HepG2 (cell line): Measurements from ENCODE around the gene LRRC55. TPM values are rescaled to one million over a fixed set of nuclear protein-coding genes. Genes with fewer than 3 reads are reported as not detected.

Experiments used
- ATAC-seq: fragments of 200-7000 bp; cut with Tn5 transposase; 3 replicates; pipeline ENCODE4 v1.9.1; 2020; ENCODE audit warnings: mild to moderate bottlenecking, moderate library complexity
- BruUV-seq: library from RNA; stranded (reverse); fragments of 400-500 nt; replicated peaks from 2 replicates; lab custom pipeline; 2021; lab: Mats Ljungman, UMichigan
- CTCF ChIA-PET: fragments of 300-600 bp; formaldehyde crosslinking; extraction: SDS; loops from one replicate; lab custom pipeline; 2021; ENCODE audit warnings: low total read pairs, inconsistent platforms, low intra/inter-chr PET ratio; lab: Yijun Ruan, JAX
- POLR2A ChIA-PET: fragments of 350-600 bp; sonication (Branson Sonifier 250); formaldehyde crosslinking; loops from one replicate; lab custom pipeline; 2020; ENCODE audit warnings: antibody characterized with exemption, inconsistent platforms; lab: Yijun Ruan, JAX
- DNase-seq: peaks from one replicate; pipeline ENCODE4 v3.0.0-alpha.2; 2015; ENCODE audit warnings: low spot score
- FAIRE-seq: peaks from 3 replicates; lab custom pipeline; 2011; peaks lifted over from hg19 to GRCh38; lab: Jason Lieb, UNC
- H2AFZ ChIP-seq: one replicate; pipeline ENCODE4 v1.6.1; 2011; ENCODE audit warnings: low read length, inconsistent platforms
- H3K27ac ChIP-seq: fragments of 300-600 bp; 3 replicates; pipeline ENCODE4 v1.8.0; 2011; ENCODE audit warnings: mixed run types, mild to moderate bottlenecking, mixed read lengths, low read length, inconsistent platforms; ENCODE audit not compliant: insufficient read depth; ENCODE audit errors: extremely low read length
- H3K27me3 ChIP-seq, 2 experiments: fragments of 200-600 bp in 1 of 2; 2 replicates in 1 of 2; 3 replicates in 1 of 2; pipeline versions ENCODE4 v1.6.0 to v1.8.0; 2011; ENCODE audit warnings: low read length in 2 of 2, mild to moderate bottlenecking in 2 of 2, moderate library complexity in 2 of 2, inconsistent platforms in 1 of 2; ENCODE audit not compliant: insufficient read depth in 2 of 2, control insufficient read depth in 1 of 2
- H3K36me3 ChIP-seq, 2 experiments: fragments of 200-600 bp in 1 of 2; replicated peaks in 1 of 2; 2 replicates in 1 of 2; 3 replicates in 1 of 2; pipeline versions ENCODE4 v1.5.1 to v1.8.0; 2011; ENCODE audit warnings: low read length in 2 of 2, inconsistent platforms in 1 of 2; ENCODE audit not compliant: insufficient read depth in 2 of 2, control insufficient read depth in 1 of 2
- H3K4me1 ChIP-seq: 2 replicates; pipeline ENCODE4 v1.5.1; 2012; ENCODE audit warnings: low read length, inconsistent platforms; ENCODE audit not compliant: insufficient read depth
- H3K4me2 ChIP-seq: 2 replicates; pipeline ENCODE4 v1.6.0; 2011; ENCODE audit warnings: low read depth, low read length, inconsistent platforms
- H3K4me3 ChIP-seq, 3 experiments: fragments of 200-600 bp in 1 of 3; sonication (generic), shearing (Covaris generic) in 1 of 3; replicated peaks in 1 of 3; 2 replicates each; pipeline ENCODE4 v1.5.1; 2011 to 2016; ENCODE audit warnings: low read length in 3 of 3, inconsistent platforms in 2 of 3, low read depth in 2 of 3, mild to moderate bottlenecking in 2 of 3, control low read depth in 1 of 3, mixed read lengths in 1 of 3; ENCODE audit not compliant: insufficient read depth in 1 of 3
- H3K79me2 ChIP-seq: one replicate; pipeline ENCODE4 v1.6.1; 2011; ENCODE audit warnings: low read length, inconsistent platforms; ENCODE audit not compliant: insufficient read depth
- H3K9ac ChIP-seq: 2 replicates; pipeline ENCODE4 v1.6.0; 2011; ENCODE audit warnings: mild to moderate bottlenecking, low read depth, low read length, inconsistent platforms; ENCODE audit not compliant: insufficient read depth
- H3K9me3 ChIP-seq: 2 replicates; pipeline ENCODE4 v1.5.1; 2012; ENCODE audit warnings: mild to moderate bottlenecking, low read length
- H4K20me1 ChIP-seq: 2 replicates; pipeline ENCODE4 v1.6.0; 2011; ENCODE audit warnings: inconsistent platforms, mild to moderate bottlenecking, low read length, moderate library complexity; ENCODE audit not compliant: insufficient read depth
- AKAP8 ChIP-seq: sonication (generic); formaldehyde crosslinking; IDR thresholded peaks from 2 replicates; pipeline ENCODE4 v1.5.1; 2020; ENCODE audit warnings: mild to moderate bottlenecking, missing genetic modification reagents
- ATF1 ChIP-seq: IDR thresholded peaks from 2 replicates; pipeline ENCODE4 v1.6.1; 2016; ENCODE audit warnings: mild to moderate bottlenecking, control low read depth
- CHCHD3 ChIP-seq: sonication (generic); formaldehyde crosslinking; IDR thresholded peaks from 2 replicates; pipeline ENCODE4 v1.8.0; 2022; ENCODE audit warnings: mild to moderate bottlenecking, missing genetic modification reagents, moderate library complexity
- DNMT3B ChIP-seq: conservative IDR thresholded peaks from 2 replicates; pipeline ENCODE4 v1.6.1; 2016; ENCODE audit warnings: missing biosample characterization, control low read depth
- DPF2 ChIP-seq: sonication (generic); formaldehyde crosslinking; IDR thresholded peaks from 2 replicates; pipeline ENCODE4 v1.4.0; 2020; ENCODE audit warnings: mild to moderate bottlenecking, low read depth, missing genetic modification reagents, borderline replicate concordance
- ELK4 ChIP-seq: sonication (generic); formaldehyde crosslinking; IDR thresholded peaks from 2 replicates; pipeline ENCODE4 v1.9.0; 2021; ENCODE audit warnings: missing genetic modification reagents, borderline replicate concordance
- KAT2B ChIP-seq: fragments of 150-350 bp; IDR thresholded peaks from 2 replicates; pipeline ENCODE4 v1.6.1; 2014; ENCODE audit warnings: low read depth, low read length, borderline replicate concordance
- PAX8 ChIP-seq: sonication (generic); formaldehyde crosslinking; IDR thresholded peaks from 2 replicates; pipeline ENCODE4 v1.8.0; 2022; ENCODE audit warnings: mild to moderate bottlenecking, missing genetic modification reagents, borderline replicate concordance
- PREB ChIP-seq: sonication (generic); formaldehyde crosslinking; IDR thresholded peaks from 2 replicates; pipeline ENCODE4 v1.4.0; 2020; ENCODE audit warnings: missing genetic modification reagents
- RCOR2 ChIP-seq: IDR thresholded peaks from 2 replicates; pipeline ENCODE4 v1.6.1; 2016; ENCODE audit warnings: missing biosample characterization, missing genetic modification reagents
- U2AF1 ChIP-seq: fragments of 200-400 bp; formaldehyde crosslinking; optimal IDR thresholded peaks from 2 replicates; pipeline ENCODE3; 2017; ENCODE audit warnings: mild to moderate bottlenecking, low read depth, low read length
- YY1 ChIP-seq: IDR thresholded peaks from 2 replicates; pipeline ENCODE4 v1.6.1; 2011; ENCODE audit warnings: low read length, low read depth, moderate library complexity, mild to moderate bottlenecking; ENCODE audit not compliant: insufficient read depth, insufficient replicate concordance
- ZKSCAN5 ChIP-seq: sonication (generic); formaldehyde crosslinking; IDR thresholded peaks from 2 replicates; pipeline ENCODE4 v1.5.1; 2020; ENCODE audit warnings: mild to moderate bottlenecking, missing genetic modification reagents
- ZNF558 ChIP-seq: sonication (generic); formaldehyde crosslinking; IDR thresholded peaks from 2 replicates; pipeline ENCODE4 v1.9.0; 2022; ENCODE audit warnings: mild to moderate bottlenecking, missing genetic modification reagents, borderline replicate concordance
- ZNF629 ChIP-seq: sonication (generic); formaldehyde crosslinking; conservative IDR thresholded peaks from 2 replicates; pipeline ENCODE4 v1.5.0; 2020; ENCODE audit warnings: missing genetic modification reagents
- ZNF761 ChIP-seq: sonication (generic); formaldehyde crosslinking; conservative IDR thresholded peaks from 2 replicates; pipeline ENCODE4 v1.4.0; 2020; ENCODE audit warnings: mild to moderate bottlenecking, missing genetic modification reagents
- ZSCAN20 ChIP-seq: sonication (generic); formaldehyde crosslinking; IDR thresholded peaks from 2 replicates; pipeline ENCODE4 v1.4.0; 2020; ENCODE audit warnings: missing genetic modification reagents, mild to moderate bottlenecking, borderline replicate concordance
- WGBS: methylation state at CpG from one replicate; pipeline ENCODE4 v1.1.6; 2017; ENCODE audit warnings: low lambda C conversion rate; 5-methylcytosine and 5-hydroxymethylcytosine counted together
- in situ Hi-C: cut with HindIII; loops from 2 replicates; pipeline ENCODE4 v1.10.0; 2017; ENCODE audit warnings: low pct_unique_long_range_greater_than_20kb; ENCODE audit not compliant: extremely low pct_ligation_motif_present
- intact Hi-C: fragments of 100-400 bp; cut with micrococcal nuclease; formaldehyde crosslinking; loops from one replicate; pipeline ENCODE4 v1.10.0; 2022; ENCODE audit not compliant: unreplicated experiment
- polyA plus RNA-seq, 8 experiments: library from polyadenylated mRNA; depleted of rRNA in 3 of 8; stranded (reverse) in 7 of 8; unstranded in 1 of 8; fragments of >200 nt; fragmentation: Illumina TruSeq in 4 of 8; extraction: Trizol in 4 of 8; gene quantifications; 2 replicates each; pipeline versions ENCODE4 v1.2.1 to v1.2.3, GENCODE V29; 2011 to 2016; ENCODE audit warnings: low read depth in 4 of 8, missing spikeins in 1 of 8, mixed read lengths in 1 of 8; ENCODE audit not compliant: insufficient read depth in 1 of 8
- total RNA-seq, 5 experiments: library from RNA; depleted of rRNA; stranded (reverse); fragments of >200 nt; fragmentation: Illumina TruSeq; extraction: Trizol; gene quantifications; 2 replicates each; pipeline ENCODE4 v1.2.3, GENCODE V29; 2016; ENCODE audit warnings: low read depth in 1 of 5

Gene LRRC55
- total and polyA plus RNA-seq, 2 of the 13 experiments (the other 11 are each of a cell fraction or from before 2014, with no cell fraction given), result not detected

- H3K9ac ChIP-seq, result no peak overlapping the region
- TF ChIP-seq ZNF629 (CRISPR knock-in tag) (peak; percentile 32; the same call in 1 of the 2 replicates), ZNF558 (CRISPR knock-in tag) (no peak)
- H3K27ac ChIP-seq, result no peak overlapping the region
- 6% methylated on average over 4 of the region's 4 CpGs for WGBS
- DNase-seq, result no peak
- no peaks in the 10 kb centered on the region for H3K36me3 ChIP-seq
- H4K20me1 ChIP-seq, result no peaks in the 10 kb centered on the region
- in situ Hi-C loops (no loop called here), intact Hi-C loops (no loop called here)
- BruUV-seq, result no TSS peak
- no peak for ATAC-seq
- POLR2A ChIA-PET, result no interaction called here
- H3K79me2 ChIP-seq, result no peaks in the 10 kb centered on the region
- no peaks in the 10 kb centered on the region for H3K4me1 ChIP-seq
- FAIRE-seq, result no peak
- H3K9me3 ChIP-seq, result no peaks in the 10 kb centered on the region
- no peak overlapping the region for H3K4me2 ChIP-seq
- H2AFZ ChIP-seq, result no peak overlapping the region
- H3K27me3 ChIP-seq, result peaks cover 1 to 7% of the 10 kb centered on the region in 2 experiments; a peak in 1 of 5 replicates
- H3K4me3 ChIP-seq, result no peak overlapping the region
- CTCF ChIA-PET, result no interaction called here
Measured at GRCh38 chr11:57156928-57157327, 24.8 kb upstream of the LRRC55 start.

- ATAC-seq, result no peak
- Histone ChIP-seq H3K27me3 (peaks cover 1 to 7% of the 10 kb centered on the region in 2 experiments; a peak in 1 of 5 replicates), H3K9me3 (no peaks in the 10 kb centered on the region), H3K4me3 (no peak overlapping the region), H3K36me3 (no peaks in the 10 kb centered on the region), H4K20me1 (no peaks in the 10 kb centered on the region), H3K4me1 (no peaks in the 10 kb centered on the region), H2AFZ (no peak overlapping the region), H3K79me2 (no peaks in the 10 kb centered on the region), H3K9ac (no peak overlapping the region), H3K27ac (no peak overlapping the region), H3K4me2 (no peak overlapping the region)
- intact Hi-C loops, result no loop called here
- in situ Hi-C loops, result no loop called here
- TF ChIP-seq DPF2 (CRISPR knock-in tag) (no peak), RCOR2 (no peak), ATF1 (CRISPR knock-in tag) (no peak), ELK4 (no peak), U2AF1 (no peak), CHCHD3 (CRISPR knock-in tag) (no peak), ZNF761 (CRISPR knock-in tag) (no peak), ZKSCAN5 (CRISPR knock-in tag) (no peak), AKAP8 (CRISPR knock-in tag) (no peak), PREB (CRISPR knock-in tag) (no peak), YY1 (no peak), PAX8 (CRISPR knock-in tag) (no peak), ZSCAN20 (CRISPR knock-in tag) (no peak), KAT2B (no peak), DNMT3B (CRISPR knock-in tag) (no peak)
- no TSS peak for BruUV-seq
- FAIRE-seq, result no peak
- POLR2A ChIA-PET, result no interaction called here
- CTCF ChIA-PET, result no interaction called here
- 3% methylated on average over 3 of the region's 3 CpGs for WGBS
- DNase-seq, result no peak
Measured at GRCh38 chr11:57157624-57158023, 24.1 kb upstream of the LRRC55 start.
